ENCODE data around the gene LSP1. TPM values are rescaled to one million over a fixed set of nuclear protein-coding genes. Genes with fewer than 3 reads are reported as not detected.

LSP1 gene
- total RNA-seq, 1 donor from 2014 or later = 29.5 TPM

GRCh38 chr11:1834779-1835670 is 17.9 kb upstream of the LSP1 start, which contains the start of gene SYT8:
TSS of gene SYT8 (plus strand) at chr11:1834990. CDS start at chr11:1835106, 116 bp downstream.
- peaks cover 41% of the 10 kb centered on the region for H3K4me1 Mint-ChIP-seq (ENCODE audit: unreplicated experiment)
- no peak within 1 kb of the TSS for H3K27ac Mint-ChIP-seq (ENCODE audit: unreplicated experiment)
- H3K27me3 Mint-ChIP-seq (ENCODE audit: unreplicated experiment) = no peaks in the 10 kb centered on the region
- no peaks in the 10 kb centered on the region for H3K9me3 Mint-ChIP-seq (ENCODE audit: unreplicated experiment)
- no peak for TF ChIP-seq CTCF (IDR thresholded peaks at IDR 0.05)
- H3K36me3 Mint-ChIP-seq (ENCODE audit: unreplicated experiment) = no peaks in the 10 kb centered on the region
- DNase-seq (ENCODE audit: extremely low spot score, unreplicated experiment) = no peak
- no peak within 1 kb of the TSS for H3K4me3 Mint-ChIP-seq (ENCODE audit: unreplicated experiment)

DNA sequence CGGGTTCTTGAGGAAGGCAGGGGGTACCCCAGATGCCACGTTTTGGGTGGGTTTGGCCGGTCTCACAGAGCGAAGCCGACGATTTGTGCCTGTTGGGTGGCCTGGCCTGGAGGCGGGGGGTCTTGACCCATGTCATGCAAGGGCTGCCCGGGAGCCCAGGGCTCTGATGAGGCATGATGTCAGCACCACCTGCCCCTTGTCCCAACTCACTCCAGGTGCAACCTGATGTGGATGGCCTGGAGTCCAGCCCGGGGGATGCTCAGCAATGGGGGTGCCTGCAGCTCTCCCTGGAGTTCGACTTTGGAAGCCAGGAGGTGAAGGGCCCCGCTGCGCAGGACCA is 17.2 kb upstream of the LSP1 start:
- Mint-ChIP-seq H3K4me1 (ENCODE audit: unreplicated experiment) (peaks cover 34% of the 10 kb centered on the region), H3K27ac (ENCODE audit: unreplicated experiment) (no peak overlapping the region)
- DNase-seq (ENCODE audit: extremely low spot score, unreplicated experiment) = no peak

DNA sequence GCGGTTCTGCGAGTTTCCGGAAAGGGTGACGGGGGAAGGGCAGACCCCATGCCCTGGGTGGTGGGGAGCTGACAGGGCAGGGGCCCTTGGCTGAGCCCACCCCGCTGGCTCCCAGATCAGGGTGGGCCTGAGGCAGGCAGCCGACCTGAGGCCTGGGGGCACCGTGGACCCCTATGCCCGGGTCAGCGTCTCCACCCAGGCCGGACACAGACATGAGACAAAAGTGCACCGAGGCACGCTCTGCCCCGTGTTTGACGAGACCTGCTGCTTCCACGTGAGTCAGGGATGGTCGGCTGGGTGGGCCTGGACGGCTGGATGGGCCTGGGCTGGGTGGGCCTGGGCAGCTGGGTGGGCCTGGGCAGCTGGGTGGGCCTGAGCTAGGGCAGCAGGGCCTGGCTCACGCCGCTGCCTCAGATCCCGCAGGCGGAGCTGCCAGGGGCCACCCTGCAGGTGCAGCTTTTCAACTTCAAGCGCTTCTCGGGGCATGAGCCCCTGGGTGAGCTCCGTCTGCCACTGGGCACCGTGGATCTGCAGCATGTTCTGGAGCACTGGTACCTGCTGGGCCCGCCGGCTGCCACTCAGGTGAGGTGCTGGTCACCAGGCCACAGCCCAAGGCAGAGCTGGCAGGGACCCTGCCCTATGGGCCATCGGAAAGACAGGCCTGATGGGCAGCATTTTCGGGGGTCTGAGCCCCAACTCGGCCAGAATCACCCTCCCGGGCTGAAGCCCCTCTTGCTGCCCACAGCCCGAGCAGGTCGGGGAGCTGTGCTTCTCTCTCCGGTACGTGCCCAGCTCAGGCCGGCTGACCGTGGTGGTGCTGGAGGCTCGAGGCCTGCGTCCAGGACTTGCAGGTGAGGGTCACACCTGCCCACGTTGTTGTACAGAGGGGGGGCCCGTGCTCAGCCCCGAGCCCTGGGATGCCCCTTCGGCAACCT is 16.6 kb upstream of the LSP1 start:
- no peak for DNase-seq (ENCODE audit: extremely low spot score, unreplicated experiment)
- TF ChIP-seq CTCF (IDR thresholded peaks at IDR 0.05) = no peak
- peaks cover 30% of the 10 kb centered on the region for H3K4me1 Mint-ChIP-seq (ENCODE audit: unreplicated experiment)
- H3K4me3 Mint-ChIP-seq (ENCODE audit: unreplicated experiment) = no peak overlapping the region
- no peaks in the 10 kb centered on the region for H3K36me3 Mint-ChIP-seq (ENCODE audit: unreplicated experiment)
- no peaks in the 10 kb centered on the region for H3K9me3 Mint-ChIP-seq (ENCODE audit: unreplicated experiment)
- H3K27ac Mint-ChIP-seq (ENCODE audit: unreplicated experiment) = no peak overlapping the region
- H3K27me3 Mint-ChIP-seq (ENCODE audit: unreplicated experiment) = no peaks in the 10 kb centered on the region

More for the DNA sequence above, 17.2 kb upstream of the LSP1 start:
- no peak overlapping the region for H3K4me3 Mint-ChIP-seq (ENCODE audit: unreplicated experiment)
- no peaks in the 10 kb centered on the region for H3K27me3 Mint-ChIP-seq (ENCODE audit: unreplicated experiment)
- TF ChIP-seq CTCF (IDR thresholded peaks at IDR 0.05) = no peak
- no peaks in the 10 kb centered on the region for H3K36me3 Mint-ChIP-seq (ENCODE audit: unreplicated experiment)
- no peaks in the 10 kb centered on the region for H3K9me3 Mint-ChIP-seq (ENCODE audit: unreplicated experiment)

DNA sequence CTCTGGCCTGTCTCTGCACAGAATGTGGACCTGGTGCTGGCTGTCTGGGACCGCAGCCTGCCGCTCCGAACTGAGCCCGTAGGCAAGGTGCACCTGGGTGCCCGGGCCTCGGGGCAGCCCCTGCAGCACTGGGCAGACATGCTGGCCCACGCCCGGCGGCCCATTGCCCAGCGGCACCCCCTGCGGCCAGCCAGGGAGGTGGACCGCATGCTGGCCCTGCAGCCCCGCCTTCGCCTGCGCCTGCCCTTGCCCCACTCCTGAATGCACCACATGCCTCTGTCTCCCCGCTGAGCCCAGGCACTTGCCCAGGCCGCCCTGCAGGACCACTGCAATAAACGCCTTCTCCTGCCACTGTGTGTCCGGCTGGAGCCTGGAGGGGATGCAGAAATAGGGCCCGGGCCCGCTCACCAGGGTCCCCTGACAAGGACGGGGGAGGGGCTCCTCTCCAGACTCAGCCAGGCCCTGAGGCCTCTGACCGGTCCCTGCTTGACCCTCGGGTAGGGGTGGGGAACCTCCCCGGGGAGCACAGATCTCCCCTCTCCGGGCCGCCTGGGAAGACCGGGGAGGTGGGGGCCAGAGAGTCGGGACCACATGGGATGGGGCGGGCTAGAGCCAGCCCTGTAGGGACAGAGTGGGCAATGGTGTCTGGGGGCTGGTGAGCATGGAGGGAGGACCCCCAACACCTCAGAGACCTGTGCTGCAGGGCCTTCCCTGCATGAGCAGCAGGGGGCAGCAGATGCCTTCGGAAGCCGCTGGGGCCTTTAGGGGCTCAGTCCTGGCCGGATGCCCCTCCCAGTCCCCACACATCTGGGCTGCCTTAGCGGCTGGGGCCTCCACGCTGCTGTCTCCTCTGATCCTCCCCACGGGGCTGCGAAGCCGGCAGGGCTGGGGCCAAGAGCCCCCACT is 15.5 kb upstream of the LSP1 start:
- H3K9me3 Mint-ChIP-seq (ENCODE audit: unreplicated experiment) = no peaks in the 10 kb centered on the region
- no peaks in the 10 kb centered on the region for H3K36me3 Mint-ChIP-seq (ENCODE audit: unreplicated experiment)
- H3K27me3 Mint-ChIP-seq (ENCODE audit: unreplicated experiment) = no peaks in the 10 kb centered on the region
- no peak for DNase-seq (ENCODE audit: extremely low spot score, unreplicated experiment)
- H3K4me1 Mint-ChIP-seq (ENCODE audit: unreplicated experiment) = peaks cover 23% of the 10 kb centered on the region
- no peak overlapping the region for H3K27ac Mint-ChIP-seq (ENCODE audit: unreplicated experiment)
- no peak overlapping the region for H3K4me3 Mint-ChIP-seq (ENCODE audit: unreplicated experiment)
- TF ChIP-seq CTCF (IDR thresholded peaks at IDR 0.05) = peak; percentile 95
